Neural crest cell (in vitro differentiated cells): Measurements from ENCODE around the gene ARG2. TPM values are rescaled to one million over a fixed set of nuclear protein-coding genes. Genes with fewer than 3 reads are reported as not detected.
"Not testable (repeated sequence)": the region's sequence is repeated elsewhere in the genome, so short reads cannot be mapped to it uniquely, and the experiment has no call there.

Source experiments
- DNase-seq: peaks from one replicate; pipeline ENCODE4 v3.0.0; 2021; ENCODE audit warnings: low read depth, mixed read lengths, low spot score
- H3K27ac Mint-ChIP-seq: one replicate; pipeline ENCODE4 v1.8.0; 2021; ENCODE audit warnings: mild to moderate bottlenecking, mixed read lengths; ENCODE audit not compliant: unreplicated experiment
- H3K27me3 Mint-ChIP-seq: 2 replicates; pipeline ENCODE4 v1.8.0; 2021; ENCODE audit warnings: low read depth, mild to moderate bottlenecking, mixed read lengths
- H3K36me3 Mint-ChIP-seq: 2 replicates; pipeline ENCODE4 v1.8.0; 2021; ENCODE audit warnings: low read depth, mild to moderate bottlenecking, mixed read lengths
- H3K4me1 Mint-ChIP-seq: 2 replicates; pipeline ENCODE4 v1.8.0; 2021; ENCODE audit warnings: mixed read lengths
- H3K4me3 Mint-ChIP-seq: one replicate; pipeline ENCODE4 v1.8.0; 2021; ENCODE audit warnings: mild to moderate bottlenecking, mixed read lengths
- H3K9me3 Mint-ChIP-seq: 2 replicates; pipeline ENCODE4 v1.8.0; 2021; ENCODE audit warnings: mixed read lengths
- total RNA-seq: library from RNA; stranded (reverse); gene quantifications from 2 replicates; pipeline ENCODE4 v1.2.1, GENCODE V29; 2021
- TF ChIP-seq, protein P1 (sequence below): fragments of 200-600 bp; sonication (generic); conservative IDR thresholded peaks from 2 replicates; pipeline ENCODE4 v1.5.0; 2021; ENCODE audit warnings: antibody characterized with exemption, mild to moderate bottlenecking

Gene ARG2
- total RNA-seq, 1 donor from 2014 or later: 22.2 TPM

DNA sequence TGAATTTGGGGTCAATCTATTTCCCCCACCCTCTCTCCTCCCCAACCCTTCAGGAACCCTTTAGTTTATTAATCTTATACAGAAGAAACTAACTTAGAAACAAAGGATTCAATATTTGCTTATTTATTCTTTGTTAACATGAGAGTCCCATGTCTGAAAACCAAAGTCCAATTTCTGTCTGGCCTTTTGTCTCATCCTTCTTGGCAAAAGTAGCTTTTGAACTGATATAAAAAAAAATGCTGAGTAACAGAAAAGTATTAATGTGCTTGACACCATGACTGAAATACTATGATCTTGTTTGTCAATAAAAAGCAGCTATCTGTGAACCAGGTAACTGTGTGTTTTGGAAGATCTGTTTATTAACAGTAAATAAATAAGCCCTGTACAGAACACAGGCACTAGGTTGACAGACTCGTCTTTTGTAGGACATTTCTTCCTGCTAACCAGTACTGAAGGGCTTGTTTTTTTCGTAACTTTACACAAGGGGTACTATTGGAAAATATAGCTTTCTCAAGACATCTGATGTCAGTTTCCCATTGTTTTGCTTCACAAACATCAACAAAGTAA is 30.4 kb upstream of the ARG2 start:
- TF ChIP-seq, protein P1, sequence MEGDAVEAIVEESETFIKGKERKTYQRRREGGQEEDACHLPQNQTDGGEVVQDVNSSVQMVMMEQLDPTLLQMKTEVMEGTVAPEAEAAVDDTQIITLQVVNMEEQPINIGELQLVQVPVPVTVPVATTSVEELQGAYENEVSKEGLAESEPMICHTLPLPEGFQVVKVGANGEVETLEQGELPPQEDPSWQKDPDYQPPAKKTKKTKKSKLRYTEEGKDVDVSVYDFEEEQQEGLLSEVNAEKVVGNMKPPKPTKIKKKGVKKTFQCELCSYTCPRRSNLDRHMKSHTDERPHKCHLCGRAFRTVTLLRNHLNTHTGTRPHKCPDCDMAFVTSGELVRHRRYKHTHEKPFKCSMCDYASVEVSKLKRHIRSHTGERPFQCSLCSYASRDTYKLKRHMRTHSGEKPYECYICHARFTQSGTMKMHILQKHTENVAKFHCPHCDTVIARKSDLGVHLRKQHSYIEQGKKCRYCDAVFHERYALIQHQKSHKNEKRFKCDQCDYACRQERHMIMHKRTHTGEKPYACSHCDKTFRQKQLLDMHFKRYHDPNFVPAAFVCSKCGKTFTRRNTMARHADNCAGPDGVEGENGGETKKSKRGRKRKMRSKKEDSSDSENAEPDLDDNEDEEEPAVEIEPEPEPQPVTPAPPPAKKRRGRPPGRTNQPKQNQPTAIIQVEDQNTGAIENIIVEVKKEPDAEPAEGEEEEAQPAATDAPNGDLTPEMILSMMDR: no peak
- no peak for DNase-seq
- Mint-ChIP-seq H3K36me3 (peaks cover 2% of the 10 kb centered on the region), H3K9me3 (no peaks in the 10 kb centered on the region), H3K4me3 (no peak overlapping the region), H3K4me1 (no peaks in the 10 kb centered on the region), H3K27me3 (no peaks in the 10 kb centered on the region), H3K27ac (no peak overlapping the region)

DNA sequence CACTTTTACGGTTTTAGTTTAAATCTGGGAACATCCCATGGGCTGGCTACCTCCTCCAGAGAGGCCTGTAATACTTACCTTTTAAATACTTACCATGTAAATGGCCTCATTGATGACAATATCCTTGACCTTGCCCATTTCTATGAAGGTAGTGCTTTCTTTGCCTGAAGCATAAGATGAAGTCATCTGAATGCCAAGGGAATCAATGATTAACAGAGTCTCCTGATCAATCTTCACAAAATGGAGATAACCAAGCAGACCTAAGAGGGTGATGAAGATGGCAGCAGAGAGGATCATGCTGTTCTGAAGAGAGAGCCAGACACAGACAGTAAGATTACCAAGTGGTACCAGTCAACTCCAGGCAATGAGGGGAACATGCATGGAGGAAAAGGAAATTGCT is 26.1 kb upstream of the ARG2 start:
- not testable (repeated sequence) for DNase-seq, H3K36me3 Mint-ChIP-seq, H3K27ac Mint-ChIP-seq, H3K9me3 Mint-ChIP-seq, H3K4me3 Mint-ChIP-seq, H3K4me1 Mint-ChIP-seq, H3K27me3 Mint-ChIP-seq

DNA sequence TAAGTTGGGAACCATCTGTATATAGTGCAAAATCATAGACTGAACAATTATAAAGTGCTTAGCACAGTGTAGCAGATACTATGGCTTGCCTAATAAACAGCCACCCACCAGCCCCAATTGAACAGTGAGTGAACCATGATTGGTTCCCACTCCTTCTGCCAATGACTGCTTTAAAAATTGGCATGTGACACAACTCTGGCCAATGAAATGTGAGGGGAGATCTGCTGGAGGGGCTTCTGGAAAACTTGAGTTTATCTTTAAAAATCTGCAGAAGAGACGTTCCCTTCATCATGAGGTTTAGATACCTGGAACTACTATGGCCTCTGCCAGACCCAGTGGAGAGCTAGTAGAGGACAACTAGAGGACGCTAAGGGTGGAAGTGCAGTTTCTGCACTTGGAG is 24.3 kb upstream of the ARG2 start:
- Mint-ChIP-seq H3K27ac (no peak overlapping the region), H3K4me3 (no peak overlapping the region), H3K4me1 (peaks cover 17% of the 10 kb centered on the region), H3K9me3 (peaks cover 3% of the 10 kb centered on the region), H3K36me3 (peaks cover 3% of the 10 kb centered on the region), H3K27me3 (no peaks in the 10 kb centered on the region)
- TF ChIP-seq, protein P1: no peak
- DNase-seq: no peak

DNA sequence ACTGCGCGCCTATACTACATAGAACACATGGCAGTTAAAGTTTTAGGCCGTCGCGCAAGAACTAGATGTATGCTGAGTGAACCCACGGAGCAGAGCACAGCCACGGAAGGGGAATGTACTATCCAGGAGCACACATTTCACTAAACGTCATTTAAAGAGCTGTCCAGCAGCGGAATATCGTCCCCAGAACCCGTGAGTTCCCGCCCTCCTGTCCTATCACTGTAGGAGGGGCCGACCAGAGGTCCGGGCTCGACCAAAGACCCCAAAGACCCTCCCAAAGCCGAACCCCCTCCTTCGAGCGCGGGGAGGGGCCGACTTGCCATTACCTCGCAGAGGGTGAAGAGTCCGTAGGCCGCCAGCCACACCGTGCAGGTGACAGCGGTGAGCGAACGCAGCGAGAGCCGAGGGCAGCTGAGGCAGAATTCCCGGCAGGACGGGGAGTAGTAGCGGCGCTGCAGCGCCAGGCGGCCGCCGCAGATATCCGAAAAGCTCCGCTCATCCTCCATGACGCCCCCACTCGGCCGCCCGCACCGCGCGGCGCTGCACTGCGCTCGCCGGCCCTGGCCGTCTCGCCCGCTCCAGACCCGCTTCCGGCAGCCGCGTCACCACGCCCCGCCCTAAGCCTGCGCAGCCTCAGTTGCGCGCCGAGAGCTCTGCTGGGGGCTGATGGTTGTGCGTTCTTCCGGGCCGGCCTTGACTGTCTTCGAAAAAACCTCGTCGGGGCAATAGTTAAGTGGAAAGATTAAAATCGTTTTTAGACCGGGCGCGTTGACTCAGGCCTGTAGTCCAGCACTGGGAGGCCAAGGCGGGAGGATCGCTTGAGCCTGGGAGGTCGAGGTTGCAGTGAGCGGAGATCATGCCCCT is 19.8 kb upstream of the ARG2 start, which contains the start of gene PIGH:
Gene PIGH (minus strand): TSS at position 571 of the 864 bp plus-strand sequence. CDS start 65 bp downstream, at position 506.
- DNase-seq: peak; percentile 91
- TF ChIP-seq, protein P1: peak; percentile 77
- H3K4me1 Mint-ChIP-seq: peaks cover 17% of the 10 kb centered on the region
- peaks cover 3% of the 10 kb centered on the region for H3K36me3 Mint-ChIP-seq
- peak within 1 kb of the TSS; percentile 96 for H3K4me3 Mint-ChIP-seq
- peak within 1 kb of the TSS; percentile 78 for H3K27ac Mint-ChIP-seq
- H3K9me3 Mint-ChIP-seq: peaks cover 3% of the 10 kb centered on the region
- H3K27me3 Mint-ChIP-seq: no peaks in the 10 kb centered on the region

DNA sequence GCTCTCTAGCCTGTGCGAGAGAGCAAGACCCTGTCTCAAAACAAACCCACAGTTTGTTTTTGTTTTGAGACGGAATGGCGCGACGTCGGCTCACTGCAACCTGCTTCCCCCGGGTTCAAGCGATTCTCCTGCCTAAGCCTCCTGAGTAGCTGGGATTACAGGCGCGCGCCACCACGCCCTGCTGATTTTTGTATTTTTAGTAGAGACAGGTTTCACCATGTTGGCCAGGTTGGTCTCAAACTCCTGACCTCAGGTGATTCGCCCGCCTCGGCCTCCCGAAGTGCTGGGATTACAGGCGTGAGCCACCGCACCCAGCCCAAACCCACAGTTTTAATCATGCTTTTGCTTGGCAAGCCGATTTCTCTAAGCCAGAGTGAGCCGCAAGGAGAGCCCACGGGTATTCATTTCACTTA is 19.2 kb upstream of the ARG2 start:
- Mint-ChIP-seq H3K4me1 (peaks cover 17% of the 10 kb centered on the region), H3K4me3 (peak overlapping the region; percentile 96)
- not testable (repeated sequence) for H3K27me3 Mint-ChIP-seq, H3K36me3 Mint-ChIP-seq, H3K27ac Mint-ChIP-seq, DNase-seq, H3K9me3 Mint-ChIP-seq

DNA sequence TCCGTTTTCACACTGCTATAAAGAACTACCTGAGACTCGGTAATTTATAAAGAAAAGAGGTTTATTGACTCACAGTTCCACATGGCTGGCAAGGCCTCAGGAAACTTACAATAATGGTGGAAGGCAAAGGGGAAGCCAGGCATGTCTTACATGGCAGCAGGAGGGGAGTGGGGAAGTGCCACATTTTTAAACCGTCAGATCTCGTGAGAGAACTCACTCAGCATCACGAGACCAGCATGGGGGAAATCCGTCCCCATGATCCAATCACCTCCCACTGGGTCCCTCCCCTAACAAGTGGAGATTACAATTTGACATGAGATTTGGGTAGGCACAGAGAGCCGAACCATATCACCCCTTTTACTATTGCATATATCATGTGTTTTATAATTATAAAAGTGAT is 17.6 kb upstream of the ARG2 start:
- TF ChIP-seq, protein P1: no peak
- H3K4me1 Mint-ChIP-seq: peaks cover 17% of the 10 kb centered on the region
- no peak overlapping the region for H3K27ac Mint-ChIP-seq
- peaks cover 3% of the 10 kb centered on the region for H3K9me3 Mint-ChIP-seq
- H3K36me3 Mint-ChIP-seq: no peaks in the 10 kb centered on the region
- peak overlapping the region; percentile 41 for H3K4me3 Mint-ChIP-seq
- no peak for DNase-seq
- H3K27me3 Mint-ChIP-seq: no peaks in the 10 kb centered on the region
